Measurements from ENCODE around the gene TRPM5.
A peak's percentile ranks its signal among the peaks of the same experiment; 100 is the strongest.

TRPM5 gene

GRCh38 chr11:2400069-2400761, 44.1 kb downstream of the TRPM5 start, which contains the start of gene TSSC4:
Gene TSSC4, plus strand, starts transcription at chr11:2400750. Its CDS starts 1,884 bp downstream, at chr11:2402634.
- intact Hi-C loops (cut with DNase I): no loop called here
- DNase-seq: peak; percentile 95 to 100 (median 99)

DNA sequence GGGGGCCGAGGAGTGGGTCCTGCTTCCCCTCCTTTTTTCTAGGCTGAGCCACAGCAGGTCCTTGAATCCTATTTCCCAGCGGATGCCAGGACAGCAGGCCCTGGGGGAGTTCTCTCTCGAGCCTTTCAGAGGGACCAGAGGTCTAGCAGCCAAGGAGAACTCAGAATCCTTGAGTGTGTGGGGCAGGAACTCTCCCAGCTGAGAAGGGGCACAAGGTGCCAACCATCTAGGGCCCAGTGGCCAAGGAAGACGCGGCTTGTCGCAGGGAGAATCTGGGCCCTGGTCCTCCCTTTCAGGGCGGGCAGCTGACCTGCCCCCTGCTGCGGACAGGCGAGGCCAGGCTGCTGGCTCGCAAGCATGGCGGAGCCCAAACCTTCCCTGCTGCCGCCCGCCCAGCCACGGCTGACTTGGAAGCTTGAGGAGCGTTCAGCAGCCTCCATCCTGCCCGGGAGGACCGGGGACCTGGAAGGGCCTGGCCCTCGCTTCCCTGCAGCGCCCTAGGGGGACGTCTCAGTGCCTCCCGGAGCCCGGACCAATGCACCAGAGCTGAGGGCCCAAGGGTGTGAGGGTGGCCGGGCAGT, 44.7 kb downstream of the TRPM5 start:
- intact Hi-C loops (cut with DNase I): no loop called here
- DNase-seq: peak in 8 of 42 donors; percentile 36 to 58 (median 47)

GRCh38 chr11:2398664-2399355, 45.5 kb downstream of the TRPM5 start:
- intact Hi-C loops (cut with DNase I): no loop called here
- DNase-seq: no peak

DNA sequence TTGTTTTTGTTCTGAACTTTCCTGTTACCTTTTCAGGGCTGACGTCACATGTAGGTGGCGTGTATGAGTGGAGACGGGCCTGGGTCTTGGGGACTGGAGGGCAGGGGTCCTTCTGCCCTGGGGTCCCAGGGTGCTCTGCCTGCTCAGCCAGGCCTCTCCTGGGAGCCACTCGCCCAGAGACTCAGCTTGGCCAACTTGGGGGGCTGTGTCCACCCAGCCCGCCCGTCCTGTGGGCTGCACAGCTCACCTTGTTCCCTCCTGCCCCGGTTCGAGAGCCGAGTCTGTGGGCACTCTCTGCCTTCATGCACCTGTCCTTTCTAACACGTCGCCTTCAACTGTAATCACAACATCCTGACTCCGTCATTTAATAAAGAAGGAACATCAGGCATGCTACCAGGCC, 47.3 kb downstream of the TRPM5 start:
- intact Hi-C loops (cut with DNase I): no loop called here

GRCh38 chr11:2396471-2396870, 47.8 kb downstream of the TRPM5 start:
- intact Hi-C loops (cut with DNase I): no loop called here
- DNase-seq: no peak

More for the DNA sequence above, 47.3 kb downstream of the TRPM5 start:
- no peak for DNase-seq

DNA sequence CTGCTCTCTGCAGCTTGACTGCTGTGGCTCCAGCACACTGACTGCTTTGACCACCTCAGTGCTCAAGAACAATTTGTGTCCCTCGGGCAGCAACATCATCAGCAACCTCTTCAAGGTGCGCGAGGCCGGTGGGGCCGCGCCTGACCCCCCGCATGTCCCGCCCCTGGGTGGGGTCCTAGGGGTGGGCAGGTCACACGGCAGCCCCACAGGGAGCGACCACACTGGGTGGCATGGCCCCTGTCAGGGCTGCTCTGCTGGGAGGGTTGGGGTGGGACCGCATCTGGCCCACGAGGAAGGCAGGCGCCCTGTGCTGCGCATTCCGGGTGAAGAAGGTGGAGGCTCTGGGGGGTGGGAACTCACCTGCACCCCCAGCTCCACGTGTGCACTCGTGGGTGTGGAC, 48.5 kb downstream of the TRPM5 start:
- intact Hi-C loops (cut with DNase I): no loop called here
- DNase-seq: no peak

DNA sequence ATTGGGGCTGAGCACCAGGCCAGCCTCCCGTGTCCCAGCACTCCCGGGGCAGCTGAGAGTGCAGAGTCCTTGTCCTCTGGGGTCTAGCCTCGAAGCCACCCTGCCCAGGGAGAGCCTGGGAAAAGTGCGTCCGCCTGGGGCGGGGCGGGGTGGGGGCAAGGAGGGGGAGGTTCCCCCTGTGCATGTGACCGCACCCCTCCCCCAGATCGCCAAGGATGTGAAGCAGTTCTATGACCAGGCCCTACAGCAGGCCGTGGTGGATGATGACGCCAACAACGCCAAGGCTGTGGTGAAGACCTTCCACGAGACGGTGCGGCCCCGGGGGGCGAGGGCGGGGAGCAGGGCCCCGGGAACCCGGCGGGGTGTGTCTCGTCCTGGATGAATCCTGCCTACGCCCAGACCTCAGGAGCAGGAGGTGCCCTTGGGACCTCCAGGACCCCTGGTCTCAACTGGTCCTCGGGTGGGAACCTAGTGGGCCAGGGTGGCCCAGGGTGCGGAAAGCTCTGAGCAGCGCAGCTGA, 49.0 kb downstream of the TRPM5 start:
- intact Hi-C loops (cut with DNase I): no loop called here
- DNase-seq: no peak

- DNase-seq: no peak
- intact Hi-C loops (cut with DNase I): no loop called here
Observed at GRCh38 chr11:2394818-2395105, 49.6 kb downstream of the TRPM5 start.

All from head of caudate nucleus (tissue), 42 donors.